ENCODE results near the gene CCDC157.

DNA sequence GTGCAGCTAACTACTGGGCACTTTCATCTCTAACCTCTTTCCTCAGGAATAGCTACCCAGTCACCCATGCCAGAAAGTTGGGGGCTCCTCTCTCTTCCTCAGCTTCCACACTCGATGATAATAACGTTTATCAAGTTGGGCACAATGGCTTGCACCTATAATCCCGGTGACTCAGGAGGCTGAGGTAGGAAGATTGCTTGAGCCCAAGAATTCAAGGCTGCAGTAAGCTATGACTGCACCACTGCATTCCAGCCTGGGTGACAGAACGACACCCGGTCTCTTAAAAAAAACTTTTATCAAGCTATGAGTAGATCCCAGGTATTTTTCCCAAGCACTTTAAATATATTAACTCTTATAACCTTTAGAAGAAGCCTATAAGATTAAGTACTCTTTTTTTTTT, 2.2 kb upstream of the CCDC157 start:
- TF ChIP-seq, protein P1, sequence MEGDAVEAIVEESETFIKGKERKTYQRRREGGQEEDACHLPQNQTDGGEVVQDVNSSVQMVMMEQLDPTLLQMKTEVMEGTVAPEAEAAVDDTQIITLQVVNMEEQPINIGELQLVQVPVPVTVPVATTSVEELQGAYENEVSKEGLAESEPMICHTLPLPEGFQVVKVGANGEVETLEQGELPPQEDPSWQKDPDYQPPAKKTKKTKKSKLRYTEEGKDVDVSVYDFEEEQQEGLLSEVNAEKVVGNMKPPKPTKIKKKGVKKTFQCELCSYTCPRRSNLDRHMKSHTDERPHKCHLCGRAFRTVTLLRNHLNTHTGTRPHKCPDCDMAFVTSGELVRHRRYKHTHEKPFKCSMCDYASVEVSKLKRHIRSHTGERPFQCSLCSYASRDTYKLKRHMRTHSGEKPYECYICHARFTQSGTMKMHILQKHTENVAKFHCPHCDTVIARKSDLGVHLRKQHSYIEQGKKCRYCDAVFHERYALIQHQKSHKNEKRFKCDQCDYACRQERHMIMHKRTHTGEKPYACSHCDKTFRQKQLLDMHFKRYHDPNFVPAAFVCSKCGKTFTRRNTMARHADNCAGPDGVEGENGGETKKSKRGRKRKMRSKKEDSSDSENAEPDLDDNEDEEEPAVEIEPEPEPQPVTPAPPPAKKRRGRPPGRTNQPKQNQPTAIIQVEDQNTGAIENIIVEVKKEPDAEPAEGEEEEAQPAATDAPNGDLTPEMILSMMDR (IDR thresholded peaks at IDR 0.05; ENCODE audit: low read depth, low read length, missing input control): no peak
- TF ChIP-seq, protein P2, sequence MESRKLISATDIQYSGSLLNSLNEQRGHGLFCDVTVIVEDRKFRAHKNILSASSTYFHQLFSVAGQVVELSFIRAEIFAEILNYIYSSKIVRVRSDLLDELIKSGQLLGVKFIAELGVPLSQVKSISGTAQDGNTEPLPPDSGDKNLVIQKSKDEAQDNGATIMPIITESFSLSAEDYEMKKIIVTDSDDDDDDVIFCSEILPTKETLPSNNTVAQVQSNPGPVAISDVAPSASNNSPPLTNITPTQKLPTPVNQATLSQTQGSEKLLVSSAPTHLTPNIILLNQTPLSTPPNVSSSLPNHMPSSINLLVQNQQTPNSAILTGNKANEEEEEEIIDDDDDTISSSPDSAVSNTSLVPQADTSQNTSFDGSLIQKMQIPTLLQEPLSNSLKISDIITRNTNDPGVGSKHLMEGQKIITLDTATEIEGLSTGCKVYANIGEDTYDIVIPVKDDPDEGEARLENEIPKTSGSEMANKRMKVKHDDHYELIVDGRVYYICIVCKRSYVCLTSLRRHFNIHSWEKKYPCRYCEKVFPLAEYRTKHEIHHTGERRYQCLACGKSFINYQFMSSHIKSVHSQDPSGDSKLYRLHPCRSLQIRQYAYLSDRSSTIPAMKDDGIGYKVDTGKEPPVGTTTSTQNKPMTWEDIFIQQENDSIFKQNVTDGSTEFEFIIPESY (IDR thresholded peaks at IDR 0.05): no peak

All from liver (tissue), 2 donors.